Measurements from ENCODE around the gene BBX. TPM values are rescaled to one million over a fixed set of nuclear protein-coding genes. Genes with fewer than 3 reads are reported as not detected.

BBX gene
- total RNA-seq, 1 donor from 2014 or later, result 90.3 TPM

GRCh38 chr3:107699682-107700081 lies 176.9 kb downstream of the BBX start:
- TF ChIP-seq, protein P1, sequence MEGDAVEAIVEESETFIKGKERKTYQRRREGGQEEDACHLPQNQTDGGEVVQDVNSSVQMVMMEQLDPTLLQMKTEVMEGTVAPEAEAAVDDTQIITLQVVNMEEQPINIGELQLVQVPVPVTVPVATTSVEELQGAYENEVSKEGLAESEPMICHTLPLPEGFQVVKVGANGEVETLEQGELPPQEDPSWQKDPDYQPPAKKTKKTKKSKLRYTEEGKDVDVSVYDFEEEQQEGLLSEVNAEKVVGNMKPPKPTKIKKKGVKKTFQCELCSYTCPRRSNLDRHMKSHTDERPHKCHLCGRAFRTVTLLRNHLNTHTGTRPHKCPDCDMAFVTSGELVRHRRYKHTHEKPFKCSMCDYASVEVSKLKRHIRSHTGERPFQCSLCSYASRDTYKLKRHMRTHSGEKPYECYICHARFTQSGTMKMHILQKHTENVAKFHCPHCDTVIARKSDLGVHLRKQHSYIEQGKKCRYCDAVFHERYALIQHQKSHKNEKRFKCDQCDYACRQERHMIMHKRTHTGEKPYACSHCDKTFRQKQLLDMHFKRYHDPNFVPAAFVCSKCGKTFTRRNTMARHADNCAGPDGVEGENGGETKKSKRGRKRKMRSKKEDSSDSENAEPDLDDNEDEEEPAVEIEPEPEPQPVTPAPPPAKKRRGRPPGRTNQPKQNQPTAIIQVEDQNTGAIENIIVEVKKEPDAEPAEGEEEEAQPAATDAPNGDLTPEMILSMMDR (IDR thresholded peaks at IDR 0.05; ENCODE audit: unreplicated experiment), result no peak
- H3K9me3 Mint-ChIP-seq, result peaks cover 4% of the 10 kb centered on the region
- no peaks in the 10 kb centered on the region for H3K27me3 Mint-ChIP-seq (ENCODE audit: low read depth)
- H3K4me3 Mint-ChIP-seq, result no peak overlapping the region
- peaks cover 3% of the 10 kb centered on the region for H3K4me1 Mint-ChIP-seq
- peaks cover 12% of the 10 kb centered on the region for H3K36me3 Mint-ChIP-seq
- no peak overlapping the region for H3K27ac Mint-ChIP-seq
- no peak for DNase-seq (ENCODE audit: low spot score in 2 of 2, unreplicated experiment in 2 of 2)

DNA sequence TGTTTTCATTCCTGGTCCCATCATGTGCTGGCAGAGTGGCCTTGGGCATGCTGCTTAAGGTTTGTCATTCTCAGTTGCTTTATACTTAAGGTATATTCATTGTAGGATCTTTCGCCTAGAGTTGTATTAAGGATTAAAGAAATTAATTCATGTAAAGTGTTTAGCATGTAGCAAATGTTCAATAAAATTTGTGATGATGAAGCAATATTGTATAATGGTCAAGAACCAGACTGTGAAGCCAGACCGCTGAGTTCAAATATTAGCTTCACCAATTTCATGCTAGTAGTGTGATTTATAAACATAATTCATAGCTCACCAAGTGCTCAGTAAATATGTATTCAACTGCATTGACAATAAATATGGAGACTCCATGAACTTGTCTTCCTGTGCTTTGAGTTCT lies 178.5 kb downstream of the BBX start:
- Mint-ChIP-seq H3K4me3 (no peak overlapping the region), H3K27me3 (ENCODE audit: low read depth) (no peaks in the 10 kb centered on the region), H3K9me3 (peaks cover 4% of the 10 kb centered on the region), H3K4me1 (peaks cover 5% of the 10 kb centered on the region), H3K36me3 (peaks cover 9% of the 10 kb centered on the region), H3K27ac (no peak overlapping the region)
- no peak for DNase-seq (ENCODE audit: low spot score in 2 of 2, unreplicated experiment in 2 of 2)
- TF ChIP-seq, protein P1 (IDR thresholded peaks at IDR 0.05; ENCODE audit: unreplicated experiment), result no peak

- TF ChIP-seq, protein P1 (IDR thresholded peaks at IDR 0.05; ENCODE audit: unreplicated experiment), result no peak
- peaks cover 4% of the 10 kb centered on the region for H3K9me3 Mint-ChIP-seq
- DNase-seq (ENCODE audit: low spot score in 2 of 2, unreplicated experiment in 2 of 2), result no peak
- peaks cover 3% of the 10 kb centered on the region for H3K4me1 Mint-ChIP-seq
- no peak overlapping the region for H3K4me3 Mint-ChIP-seq
- no peak overlapping the region for H3K27ac Mint-ChIP-seq
- peaks cover 6% of the 10 kb centered on the region for H3K36me3 Mint-ChIP-seq
- H3K27me3 Mint-ChIP-seq (ENCODE audit: low read depth), result no peaks in the 10 kb centered on the region
These were observed 181.7 kb downstream of the BBX start for GRCh38 chr3:107704477-107704876.

GRCh38 chr3:107705046-107705445 lies 182.3 kb downstream of the BBX start:
- Mint-ChIP-seq H3K27ac (no peak overlapping the region), H3K4me1 (peaks cover 4% of the 10 kb centered on the region), H3K9me3 (peaks cover 1% of the 10 kb centered on the region), H3K27me3 (ENCODE audit: low read depth) (no peaks in the 10 kb centered on the region), H3K36me3 (peaks cover under 1% of the 10 kb centered on the region), H3K4me3 (no peak overlapping the region)
- no peak for DNase-seq (ENCODE audit: low spot score in 2 of 2, unreplicated experiment in 2 of 2)
- TF ChIP-seq, protein P1 (IDR thresholded peaks at IDR 0.05; ENCODE audit: unreplicated experiment), result no peak

- H3K4me3 Mint-ChIP-seq, result no peak overlapping the region
- TF ChIP-seq, protein P1 (IDR thresholded peaks at IDR 0.05; ENCODE audit: unreplicated experiment), result no peak
- H3K36me3 Mint-ChIP-seq, result peaks cover 32% of the 10 kb centered on the region
- no peak overlapping the region for H3K27ac Mint-ChIP-seq
- H3K4me1 Mint-ChIP-seq, result peaks cover 2% of the 10 kb centered on the region
- no peak for DNase-seq (ENCODE audit: low spot score in 2 of 2, unreplicated experiment in 2 of 2)
- no peaks in the 10 kb centered on the region for H3K9me3 Mint-ChIP-seq
- no peaks in the 10 kb centered on the region for H3K27me3 Mint-ChIP-seq (ENCODE audit: low read depth)
These were observed 188.1 kb downstream of the BBX start for GRCh38 chr3:107710851-107711250.

DNA sequence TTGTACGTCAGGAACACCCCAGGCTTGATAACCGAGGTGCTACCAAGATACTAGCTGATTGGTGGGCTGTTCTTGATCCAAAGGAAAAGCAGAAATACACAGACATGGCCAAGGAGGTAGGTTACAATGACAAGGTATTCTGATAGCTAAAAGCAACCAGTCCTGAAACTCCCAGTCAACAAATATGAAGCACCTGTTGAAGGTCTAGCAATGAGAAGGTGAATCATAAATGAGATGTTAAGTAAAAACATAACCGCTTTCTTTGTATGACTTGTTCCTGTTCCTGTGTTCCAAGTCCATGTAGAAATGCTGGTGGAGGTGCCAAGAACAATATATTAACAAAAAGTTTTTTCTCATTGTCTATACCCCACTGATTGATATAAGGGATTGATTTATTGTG lies 194.0 kb downstream of the BBX start:
- Mint-ChIP-seq H3K4me1 (peaks cover 4% of the 10 kb centered on the region), H3K9me3 (no peaks in the 10 kb centered on the region), H3K27me3 (ENCODE audit: low read depth) (no peaks in the 10 kb centered on the region), H3K27ac (no peak overlapping the region), H3K4me3 (no peak overlapping the region), H3K36me3 (peaks cover 33% of the 10 kb centered on the region)
- no peak for DNase-seq (ENCODE audit: low spot score in 2 of 2, unreplicated experiment in 2 of 2)
- TF ChIP-seq, protein P1 (IDR thresholded peaks at IDR 0.05; ENCODE audit: unreplicated experiment), result no peak
